Vagina (tissue), 2 donors: ENCODE measurements around the gene PALM. TPM values are rescaled to one million over a fixed set of nuclear protein-coding genes. Genes with fewer than 3 reads are reported as not detected.
"Not testable (repeated sequence)": the region's sequence is repeated elsewhere in the genome, so short reads cannot be mapped to it uniquely, and the experiment has no call there.

Source experiments
- DNase-seq, 2 donors: peaks; one replicate each; pipeline ENCODE4 v3.0.0-alpha.2; 2017; ENCODE audit errors: extremely low spot score in 2 of 2
- H3K27ac ChIP-seq: fragments of 200-600 bp; sonication (generic); one replicate; pipeline ENCODE4 v1.5.1; 2019
- H3K27me3 ChIP-seq: fragments of 200-600 bp; sonication (generic); one replicate; pipeline ENCODE4 v1.5.1; 2019
- H3K36me3 ChIP-seq, 2 donors: fragments of 200-600 bp; sonication (generic); one replicate each; pipeline ENCODE4 v1.5.1; 2017 to 2019
- H3K4me1 ChIP-seq: fragments of 200-600 bp; sonication (generic); one replicate; pipeline ENCODE4 v1.5.1; 2019
- H3K4me3 ChIP-seq, 2 donors: fragments of 200-600 bp; sonication (generic); 1 replicate in 1 of 2; 2 replicates in 1 of 2; pipeline ENCODE4 v1.5.1; 2016 to 2019
- H3K9me3 ChIP-seq: fragments of 200-600 bp; sonication (generic); one replicate; pipeline ENCODE4 v1.5.1; 2019
- POLR2A ChIP-seq, 2 donors: fragments of 450-650 bp; IDR thresholded peaks; one replicate each; pipeline ENCODE4 v1.6.1; 2017; ENCODE audit warnings: antibody characterized with exemption in 2 of 2, mild to moderate bottlenecking in 2 of 2, moderate library complexity in 2 of 2
- POLR2AphosphoS5 ChIP-seq, 2 donors: sonication (generic); formaldehyde crosslinking; IDR thresholded peaks; one replicate each; pipeline ENCODE4 v1.9.0; 2017; ENCODE audit warnings: antibody characterized with exemption in 2 of 2, mild to moderate bottlenecking in 2 of 2, low read depth in 1 of 2; ENCODE audit not compliant: insufficient read depth in 1 of 2
- intact Hi-C: fragments of 100-400 bp; cut with DNase I; formaldehyde crosslinking; loops from one replicate; pipeline ENCODE4 v1.15.1; 2023
- total RNA-seq: library from RNA; depleted of rRNA; stranded (reverse); fragments of >200 nt; gene quantifications from one replicate; pipeline ENCODE4 v1.2.3, GENCODE V29; 2016
- TF ChIP-seq, protein P1 (sequence below), 3 experiments: fragments of 450-650 bp in 2 of 3; fragments of 200-600 bp in 1 of 3; sonication (generic) in 1 of 3; IDR thresholded peaks; one replicate each; pipeline ENCODE4 v1.5.1; 2017 to 2019; ENCODE audit warnings: antibody characterized with exemption in 3 of 3, mild to moderate bottlenecking in 2 of 3, moderate library complexity in 2 of 3

The PALM gene
- total RNA-seq, 1 donor from 2014 or later = 40.0 TPM

DNA sequence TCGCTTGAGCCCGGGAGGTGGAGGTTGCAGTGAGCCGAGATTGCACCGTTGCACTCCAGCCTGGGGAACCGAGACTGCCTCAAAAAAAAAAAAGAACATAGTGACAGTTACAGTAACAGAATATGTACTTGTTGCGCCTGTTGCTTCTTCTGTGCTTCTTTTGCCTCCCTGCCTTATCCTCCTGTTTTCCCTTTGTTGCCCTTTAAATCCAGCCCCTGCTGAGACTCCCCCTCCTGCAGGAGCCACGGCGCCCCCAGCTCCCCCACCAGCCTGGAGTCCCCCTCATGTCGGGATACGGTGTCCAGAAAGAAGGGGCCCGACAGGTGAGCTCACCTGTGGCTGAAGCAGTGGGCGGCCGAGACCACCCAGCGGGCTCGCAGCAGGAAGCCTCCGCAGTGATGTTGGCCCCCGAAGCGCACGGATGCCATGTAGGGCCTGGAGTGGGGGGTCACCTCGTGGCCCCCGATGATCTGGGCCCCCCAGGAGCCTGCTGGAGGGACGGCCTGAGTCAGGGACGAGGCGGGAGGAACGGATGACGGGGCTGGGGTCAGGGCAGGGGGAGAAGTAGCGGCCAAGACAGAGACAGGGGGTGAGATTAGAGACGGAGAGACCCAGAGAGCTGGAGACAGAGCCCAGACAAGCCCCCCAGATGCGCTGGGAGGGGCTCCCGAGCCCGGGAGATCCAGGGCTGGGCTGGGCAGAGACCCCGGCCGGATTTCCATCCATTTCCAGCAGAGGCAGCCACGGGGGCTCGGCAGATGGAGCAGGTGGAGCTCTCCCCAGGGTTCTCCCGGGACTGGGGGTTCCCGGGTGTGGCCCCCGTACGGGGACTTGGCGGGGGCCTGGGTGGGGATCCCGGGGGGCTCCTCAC, 14.0 kb upstream of the PALM start:
- TF ChIP-seq POLR2AphosphoS5 (IDR thresholded peaks at IDR 0.05; ENCODE audit: insufficient read depth in 1 of 2, low read depth in 1 of 2) = no peak
- TF ChIP-seq, protein P1, sequence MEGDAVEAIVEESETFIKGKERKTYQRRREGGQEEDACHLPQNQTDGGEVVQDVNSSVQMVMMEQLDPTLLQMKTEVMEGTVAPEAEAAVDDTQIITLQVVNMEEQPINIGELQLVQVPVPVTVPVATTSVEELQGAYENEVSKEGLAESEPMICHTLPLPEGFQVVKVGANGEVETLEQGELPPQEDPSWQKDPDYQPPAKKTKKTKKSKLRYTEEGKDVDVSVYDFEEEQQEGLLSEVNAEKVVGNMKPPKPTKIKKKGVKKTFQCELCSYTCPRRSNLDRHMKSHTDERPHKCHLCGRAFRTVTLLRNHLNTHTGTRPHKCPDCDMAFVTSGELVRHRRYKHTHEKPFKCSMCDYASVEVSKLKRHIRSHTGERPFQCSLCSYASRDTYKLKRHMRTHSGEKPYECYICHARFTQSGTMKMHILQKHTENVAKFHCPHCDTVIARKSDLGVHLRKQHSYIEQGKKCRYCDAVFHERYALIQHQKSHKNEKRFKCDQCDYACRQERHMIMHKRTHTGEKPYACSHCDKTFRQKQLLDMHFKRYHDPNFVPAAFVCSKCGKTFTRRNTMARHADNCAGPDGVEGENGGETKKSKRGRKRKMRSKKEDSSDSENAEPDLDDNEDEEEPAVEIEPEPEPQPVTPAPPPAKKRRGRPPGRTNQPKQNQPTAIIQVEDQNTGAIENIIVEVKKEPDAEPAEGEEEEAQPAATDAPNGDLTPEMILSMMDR (IDR thresholded peaks at IDR 0.05) = no peak
- no peak for TF ChIP-seq POLR2A (IDR thresholded peaks at IDR 0.05)
- H3K9me3 ChIP-seq = no peaks in the 10 kb centered on the region
- no peaks in the 10 kb centered on the region for H3K4me1 ChIP-seq
- H3K36me3 ChIP-seq = no peaks in the 10 kb centered on the region
- intact Hi-C loops = no loop called here
- no peak for DNase-seq
- no peaks in the 10 kb centered on the region for H3K27me3 ChIP-seq
- no peak overlapping the region for H3K27ac ChIP-seq
- no peak overlapping the region for H3K4me3 ChIP-seq

DNA sequence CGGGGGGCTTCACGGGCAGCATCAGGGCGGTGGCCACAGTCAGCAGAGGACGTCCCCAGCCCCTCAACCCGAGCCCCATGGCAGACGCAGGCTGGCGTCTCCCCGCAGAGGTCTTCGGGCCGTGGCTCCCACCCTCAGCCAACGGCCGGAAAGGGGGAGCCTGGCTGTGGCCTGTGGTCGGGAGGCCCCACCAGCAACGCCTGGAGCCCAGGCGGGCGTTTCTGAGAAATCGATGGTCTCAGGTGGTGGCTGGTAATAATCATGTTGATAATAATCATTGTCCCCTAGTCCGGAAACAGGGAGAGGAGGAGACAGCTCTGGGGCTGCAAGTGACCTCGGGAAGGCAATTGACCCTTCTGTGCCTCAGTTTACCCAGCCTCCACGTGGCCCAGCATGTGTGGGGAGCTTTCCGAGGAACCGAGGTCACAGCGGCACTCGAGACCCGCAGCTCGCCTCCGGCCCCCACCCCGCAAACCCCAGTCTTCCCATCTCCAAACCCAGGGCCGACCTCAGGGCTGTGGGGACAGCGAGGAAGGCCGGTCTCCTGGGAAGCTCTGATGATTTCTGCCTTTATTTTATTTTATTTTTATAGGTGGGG, 13.3 kb upstream of the PALM start, which contains the start of gene PRSS57:
PRSS57 (minus strand) TSS at position 101 of the 598 bp plus-strand sequence; CDS start at position 79, 22 bp downstream.
- H3K27me3 ChIP-seq = no peaks in the 10 kb centered on the region
- no peaks in the 10 kb centered on the region for H3K9me3 ChIP-seq
- H3K4me1 ChIP-seq = no peaks in the 10 kb centered on the region
- TF ChIP-seq POLR2AphosphoS5 (IDR thresholded peaks at IDR 0.05; ENCODE audit: insufficient read depth in 1 of 2, low read depth in 1 of 2) (no peak), POLR2A (IDR thresholded peaks at IDR 0.05) (no peak)
- TF ChIP-seq, protein P1 (IDR thresholded peaks at IDR 0.05) = no peak
- no peak within 1 kb of the TSS for H3K4me3 ChIP-seq
- no peak for DNase-seq
- no peaks in the 10 kb centered on the region for H3K36me3 ChIP-seq
- intact Hi-C loops = no loop called here
- H3K27ac ChIP-seq = no peak within 1 kb of the TSS

DNA sequence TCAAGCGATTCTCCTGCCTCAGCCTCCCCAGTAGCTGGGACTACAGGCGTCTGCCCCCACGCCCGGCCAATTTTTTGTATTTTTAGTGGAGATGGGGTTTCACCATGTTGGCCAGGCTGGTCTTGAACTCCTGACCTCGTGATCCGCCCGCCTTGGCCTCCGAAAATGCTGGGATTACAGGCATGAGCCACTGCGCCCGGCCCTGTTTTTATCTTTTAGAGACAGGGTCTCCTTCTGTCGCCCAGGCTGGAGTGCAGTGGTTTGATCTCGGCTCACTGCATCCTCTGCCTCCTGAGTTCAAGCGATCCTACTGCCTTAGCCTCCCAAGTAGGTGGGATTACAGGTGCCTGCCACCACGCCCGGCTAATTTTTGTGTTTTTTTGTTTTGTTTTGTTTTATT, 10.2 kb upstream of the PALM start:
- intact Hi-C loops, H3K4me1 ChIP-seq, H3K27me3 ChIP-seq, DNase-seq, H3K27ac ChIP-seq, H3K4me3 ChIP-seq, H3K36me3 ChIP-seq, H3K9me3 ChIP-seq: not testable (repeated sequence)

DNA sequence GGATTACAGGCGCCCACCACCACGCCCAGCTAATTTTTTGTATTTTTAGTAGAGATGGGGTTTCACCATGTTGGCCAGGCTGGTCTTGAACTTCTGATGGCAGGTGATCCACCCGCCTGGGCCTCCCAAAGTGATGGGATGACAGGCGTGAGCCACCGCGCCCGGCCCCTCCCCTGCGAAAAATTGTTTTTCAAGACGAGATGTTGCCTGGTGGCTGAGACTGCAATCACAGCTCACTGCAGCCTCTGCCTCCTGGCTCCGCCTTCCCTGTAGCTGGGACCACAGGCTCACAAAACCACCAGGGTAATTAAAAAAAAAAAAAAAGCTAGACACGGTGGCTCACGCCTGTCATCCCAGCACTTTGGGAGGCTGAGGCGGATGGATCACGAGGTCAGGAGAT, 8.8 kb upstream of the PALM start:
- H3K4me1 ChIP-seq = peaks cover 16% of the 10 kb centered on the region
- H3K27me3 ChIP-seq, H3K4me3 ChIP-seq, intact Hi-C loops, H3K36me3 ChIP-seq, DNase-seq, H3K9me3 ChIP-seq, H3K27ac ChIP-seq: not testable (repeated sequence)

DNA sequence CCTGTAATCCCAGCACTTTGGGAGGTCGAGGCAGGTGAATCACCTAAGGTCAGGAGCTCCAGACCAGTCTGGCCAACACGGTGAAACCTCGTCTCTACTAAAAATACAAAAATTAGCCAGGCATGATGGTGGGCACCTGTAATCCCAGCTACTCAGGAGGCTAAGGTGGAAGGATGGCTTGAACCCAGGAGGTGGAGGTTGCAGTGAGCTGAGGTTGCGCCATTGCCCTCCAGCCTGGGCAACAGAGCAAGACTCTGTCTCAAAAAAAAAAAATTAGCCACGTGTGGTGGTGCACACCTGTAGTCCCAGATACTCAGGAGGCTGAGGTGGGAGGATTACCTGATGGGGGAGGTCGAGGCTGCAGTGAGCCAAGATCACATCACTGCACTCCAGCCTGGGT, 5.9 kb upstream of the PALM start:
- H3K36me3 ChIP-seq, H3K9me3 ChIP-seq, H3K27me3 ChIP-seq, H3K4me3 ChIP-seq, H3K27ac ChIP-seq, intact Hi-C loops, DNase-seq: not testable (repeated sequence)
- H3K4me1 ChIP-seq = peaks cover 16% of the 10 kb centered on the region

DNA sequence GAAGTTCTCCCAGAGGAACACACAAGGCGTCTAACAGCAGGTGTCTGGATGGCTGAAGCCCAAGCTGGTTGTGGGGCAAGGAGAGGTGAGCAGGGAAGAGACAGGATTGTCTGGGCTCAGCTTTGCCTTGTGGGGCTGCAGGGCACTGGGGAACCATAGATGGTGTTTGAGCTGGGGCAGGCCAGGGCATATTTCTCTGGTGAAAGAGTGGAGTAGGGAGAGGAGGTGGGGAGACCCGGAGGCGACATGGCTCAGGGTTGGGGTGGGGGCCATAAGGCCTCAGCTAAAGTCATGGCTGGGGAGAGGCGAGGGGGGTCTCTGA, 5.4 kb upstream of the PALM start:
- TF ChIP-seq POLR2AphosphoS5 (IDR thresholded peaks at IDR 0.05; ENCODE audit: insufficient read depth in 1 of 2, low read depth in 1 of 2) (no peak), POLR2A (IDR thresholded peaks at IDR 0.05) (no peak)
- TF ChIP-seq, protein P1 (IDR thresholded peaks at IDR 0.05) = no peak
- Histone ChIP-seq H3K27ac (no peak overlapping the region), H3K27me3 (no peaks in the 10 kb centered on the region), H3K4me3 (peak overlapping the region; percentile 11 to 16), H3K9me3 (no peaks in the 10 kb centered on the region), H3K36me3 (no peaks in the 10 kb centered on the region), H3K4me1 (peaks cover 20% of the 10 kb centered on the region)
- intact Hi-C loops = no loop called here
- no peak for DNase-seq
